HG02938 (cell line): Measurements from ENCODE around the gene NPR3.
"Not testable (repeated sequence)": the region's sequence is repeated elsewhere in the genome, so short reads cannot be mapped to it uniquely, and the experiment has no call there.

ENCODE experiments used
- ATAC-seq: cut with Tn5 transposase; IDR thresholded peaks from one replicate; pipeline ENCODE4 v1.9.1; 2021; ENCODE audit warnings: mild to moderate bottlenecking, moderate library complexity; ENCODE audit not compliant: unreplicated experiment

NPR3 gene

GRCh38 chr5:32760091-32760509 is 49.0 kb downstream of the NPR3 start:
- ATAC-seq, result no peak

DNA sequence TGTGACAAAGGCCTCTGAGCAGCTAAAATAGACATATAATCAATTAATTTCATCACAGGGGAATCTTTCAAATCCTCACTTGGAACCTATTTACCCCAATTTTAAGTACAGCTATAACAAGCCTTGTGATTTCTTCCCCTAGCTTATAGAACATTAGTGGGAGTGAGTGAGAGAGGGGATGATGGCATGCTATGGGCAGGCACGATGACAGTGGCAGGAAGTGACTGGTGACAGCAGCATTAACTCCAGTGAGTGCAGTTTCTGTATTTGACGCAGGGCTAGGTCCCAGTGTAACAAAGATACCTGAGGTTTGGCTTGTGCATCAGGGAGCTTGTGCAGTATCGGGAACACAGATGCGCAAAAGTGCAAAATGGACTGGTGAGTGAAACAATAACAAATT is 54.1 kb downstream of the NPR3 start:
- no peak for ATAC-seq

GRCh38 chr5:32767948-32768467 is 56.9 kb downstream of the NPR3 start:
- ATAC-seq, result no peak

GRCh38 chr5:32769711-32770110 is 58.6 kb downstream of the NPR3 start:
- ATAC-seq, result no peak

DNA sequence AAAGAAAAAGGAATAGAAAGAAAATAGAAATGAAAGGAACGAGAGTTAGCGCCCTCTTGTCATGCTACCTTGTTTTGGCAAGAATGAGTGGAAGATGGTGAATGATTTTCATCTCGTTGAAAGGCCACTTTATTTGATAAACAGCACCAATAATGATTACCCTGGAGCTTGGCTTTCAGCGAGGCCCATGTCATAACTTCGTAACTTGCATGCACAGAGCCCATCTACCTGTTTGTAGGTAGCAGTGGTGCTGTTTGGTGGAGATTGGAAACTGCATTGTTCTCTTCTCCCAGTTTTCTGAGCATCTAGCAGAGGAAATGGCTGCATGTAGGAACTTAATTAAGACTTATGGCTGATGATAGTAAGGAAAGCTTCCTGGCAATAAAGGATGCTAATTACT is 59.3 kb downstream of the NPR3 start:
- no peak for ATAC-seq

DNA sequence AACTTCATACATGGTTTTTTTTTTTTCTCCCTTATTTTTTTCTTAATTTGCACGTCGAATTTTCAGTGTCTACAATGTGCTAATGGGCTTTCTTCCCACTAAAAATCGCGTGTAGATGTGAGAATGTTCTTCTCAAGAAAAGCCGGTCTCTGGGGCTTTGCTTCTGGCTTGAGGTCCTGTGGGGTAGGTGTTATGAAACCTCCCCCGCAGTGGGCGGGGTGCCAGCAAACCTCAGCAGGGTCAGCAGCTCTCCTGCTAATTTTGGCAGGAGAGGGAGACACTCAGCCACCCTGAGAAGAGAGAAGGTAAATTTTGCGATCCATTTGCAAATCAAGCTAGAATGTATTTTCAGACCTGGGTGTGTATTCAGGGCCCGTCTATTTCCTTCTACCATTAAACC is 59.9 kb downstream of the NPR3 start:
- ATAC-seq, result no peak

DNA sequence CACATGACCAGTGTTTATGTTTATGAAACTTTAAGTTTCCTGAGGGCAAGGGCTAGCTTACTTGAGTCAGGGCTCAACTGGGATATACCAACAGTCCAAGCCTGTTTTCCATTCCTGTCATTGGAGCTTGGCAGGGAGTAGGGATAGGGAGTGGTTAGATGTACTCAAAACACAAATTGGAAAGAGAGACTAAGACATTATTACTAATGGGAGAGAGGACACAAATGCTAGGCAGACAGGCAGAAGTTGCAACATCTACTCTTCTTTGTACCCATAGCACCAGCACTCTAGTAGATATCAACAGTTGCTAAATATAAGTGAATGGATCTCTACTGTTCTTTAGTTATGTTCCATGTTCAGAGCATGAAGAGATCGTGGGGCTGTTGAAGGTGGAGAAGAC is 62.8 kb downstream of the NPR3 start:
- ATAC-seq, result no peak

DNA sequence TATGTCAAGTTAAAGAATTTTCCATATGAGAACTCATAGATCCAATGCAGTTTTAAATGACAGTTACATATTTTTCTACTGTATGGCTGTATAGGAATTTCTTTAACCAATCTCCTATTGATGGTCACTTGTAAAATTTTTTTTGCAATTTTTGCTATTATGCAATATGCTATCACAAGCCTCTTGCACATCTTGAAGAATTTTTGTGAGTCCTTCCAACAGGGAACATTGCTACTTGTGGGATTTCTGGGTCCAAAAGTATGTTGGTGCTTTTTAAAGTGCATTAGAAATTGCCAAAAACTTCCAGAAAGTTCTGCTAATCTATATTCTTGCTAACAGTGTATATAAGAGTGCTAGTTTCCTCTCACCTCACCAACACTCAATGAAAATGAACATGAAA is 65.1 kb downstream of the NPR3 start:
- ATAC-seq, result no peak

DNA sequence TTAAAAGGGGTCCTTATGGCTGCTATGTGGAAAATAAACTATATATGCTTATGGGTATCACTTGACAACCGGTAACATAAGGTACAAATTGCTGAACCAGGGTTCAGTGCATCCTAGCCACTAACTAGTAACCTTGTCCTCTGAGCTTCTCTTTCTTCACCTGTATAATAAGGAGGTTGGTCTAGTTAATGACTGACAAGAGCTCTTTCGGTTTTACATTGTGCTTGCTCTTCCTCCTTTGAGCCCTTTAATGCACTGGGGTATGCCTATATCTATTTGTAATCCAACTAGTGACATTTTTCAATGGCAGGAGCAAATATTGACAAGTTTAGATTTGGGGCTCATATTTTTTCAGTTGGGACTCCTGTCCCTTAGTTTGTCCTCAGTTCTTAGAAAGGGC is 66.1 kb downstream of the NPR3 start:
- ATAC-seq, result peak; percentile 83

- ATAC-seq, result no peak
Observed at GRCh38 chr5:32777733-32778132, 66.6 kb downstream of the NPR3 start.

- no peak for ATAC-seq
Observed at GRCh38 chr5:32778403-32778802, 67.3 kb downstream of the NPR3 start.

DNA sequence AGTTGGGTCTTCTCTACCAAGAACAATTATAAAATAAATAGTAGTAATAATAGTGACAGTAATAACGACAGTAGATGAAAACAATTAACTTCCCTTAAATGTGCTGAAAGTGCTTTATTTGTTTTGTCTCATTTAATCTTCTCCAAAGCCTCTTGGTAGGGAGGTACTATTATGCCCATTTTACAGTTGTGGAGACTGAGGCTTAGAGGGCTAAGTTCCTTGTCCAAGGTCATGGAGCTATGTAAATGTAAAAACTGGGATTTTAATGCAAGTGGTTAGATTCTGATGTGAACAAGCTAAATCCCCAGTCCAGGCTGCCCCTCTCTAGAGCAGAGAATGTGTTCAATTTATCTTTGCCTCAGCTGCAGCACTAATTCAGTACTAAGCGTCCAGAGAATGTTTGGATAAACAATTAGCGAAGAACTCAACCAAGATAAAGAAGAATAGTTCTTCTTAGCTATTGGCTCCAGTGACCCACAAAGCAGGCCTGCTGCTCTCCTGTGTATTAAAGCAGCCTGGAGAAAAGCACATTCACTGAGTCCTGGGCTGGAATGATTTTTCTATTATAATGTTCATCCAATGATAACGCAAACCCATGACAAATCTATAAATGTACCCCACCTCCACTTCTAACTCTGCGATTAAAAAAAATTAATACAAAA is 68.8 kb downstream of the NPR3 start:
- ATAC-seq, result no peak

- ATAC-seq, result no peak
Observed at GRCh38 chr5:32780508-32780919, 69.4 kb downstream of the NPR3 start.

GRCh38 chr5:32783661-32784060 is 72.5 kb downstream of the NPR3 start:
- no peak for ATAC-seq

- ATAC-seq, result no peak
Observed at GRCh38 chr5:32785611-32786254, 74.6 kb downstream of the NPR3 start.

- ATAC-seq, result no peak
Observed at GRCh38 chr5:32786311-32786710, 75.2 kb downstream of the NPR3 start.

DNA sequence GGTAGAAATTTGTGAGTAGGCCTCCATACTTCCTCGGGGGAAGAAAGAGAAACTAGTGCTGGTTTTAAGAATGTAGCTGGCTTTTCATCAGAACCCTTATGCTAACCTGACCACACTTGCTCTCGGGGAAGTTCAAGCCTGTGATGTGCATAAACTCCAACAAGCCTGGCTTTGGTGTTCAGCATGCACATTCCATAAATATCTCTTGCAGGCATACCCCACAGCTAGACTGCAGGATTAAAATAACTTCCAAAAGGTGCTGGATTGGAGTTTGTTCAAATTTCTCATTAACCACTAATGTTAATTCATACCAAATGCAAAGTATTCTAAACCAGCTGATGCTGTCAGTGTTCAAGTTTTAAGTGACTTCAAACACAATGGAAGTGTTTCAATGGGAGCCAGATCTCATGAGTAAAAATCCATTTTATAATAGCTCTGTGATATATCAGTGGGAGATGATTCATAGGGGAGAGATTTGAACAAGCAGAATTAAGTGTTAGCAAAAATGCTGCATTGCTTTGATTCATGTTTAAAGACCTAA is 79.4 kb downstream of the NPR3 start:
- ATAC-seq, result no peak

GRCh38 chr5:32791536-32792243 is 80.6 kb downstream of the NPR3 start:
- no peak for ATAC-seq

- no peak for ATAC-seq
Observed at GRCh38 chr5:32794086-32794485, 83.0 kb downstream of the NPR3 start.

DNA sequence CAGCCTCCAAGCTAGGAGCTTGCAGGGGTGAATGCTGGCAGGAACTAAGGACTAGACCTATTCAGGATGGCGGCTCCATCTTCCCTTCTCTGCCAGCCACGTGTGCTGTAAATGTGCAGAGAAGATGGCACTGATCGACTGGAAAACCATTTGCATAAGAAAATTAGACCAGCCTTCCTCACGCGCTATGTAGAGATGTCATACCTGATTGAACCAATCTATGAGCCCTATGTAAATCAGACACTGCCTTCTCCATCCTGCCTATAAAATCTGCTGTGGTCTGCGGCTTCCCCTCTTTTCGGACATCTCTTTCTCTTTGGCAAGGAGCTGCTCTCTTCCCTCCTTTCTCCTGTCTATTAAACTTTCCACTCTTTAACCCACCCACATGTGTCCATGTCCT is 91.6 kb downstream of the NPR3 start:
- ATAC-seq, result no peak

- no peak for ATAC-seq
Observed at GRCh38 chr5:32803656-32804055, 92.5 kb downstream of the NPR3 start.

DNA sequence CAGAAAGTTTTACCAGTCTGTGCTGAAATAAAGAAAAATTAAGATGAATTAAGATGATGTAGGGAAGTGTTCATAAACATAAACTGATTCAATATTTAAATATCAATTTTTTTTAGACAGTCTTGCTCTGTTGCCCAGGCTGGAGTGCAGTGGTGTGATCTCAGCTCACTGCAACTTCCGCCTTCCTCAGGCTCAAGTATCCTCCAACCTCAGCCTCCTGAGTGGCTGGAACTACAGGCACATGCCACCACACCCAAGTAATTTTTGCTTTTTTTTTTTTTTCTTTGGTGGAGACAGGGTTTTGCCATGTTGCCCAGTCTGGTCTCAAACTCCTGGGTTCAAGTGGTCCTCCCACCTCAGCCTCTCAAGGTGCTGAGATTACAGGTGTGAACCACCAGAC is 94.3 kb downstream of the NPR3 start:
- ATAC-seq, result not testable (repeated sequence)
